Left lobe of liver (tissue), 2 donors: ENCODE data around the gene TIAM2. TPM values are rescaled to one million over a fixed set of nuclear protein-coding genes. Genes with fewer than 3 reads are reported as not detected.
"Not testable (repeated sequence)": the region's sequence is repeated elsewhere in the genome, so short reads cannot be mapped to it uniquely, and the experiment has no call there.

Experiments used
- ATAC-seq: fragments of 200-7000 bp; cut with Tn5 transposase; one replicate; pipeline ENCODE4 v1.9.1; 2020; ENCODE audit warnings: mild to moderate bottlenecking, moderate library complexity
- DNase-seq: peaks from one replicate; pipeline ENCODE4 v3.0.0-alpha.2; 2020; ENCODE audit warnings: low spot score
- total RNA-seq: library from RNA; stranded (reverse); gene quantifications from one replicate; pipeline ENCODE4 v1.2.1, GENCODE V29; 2021
- donor health status: DM: no; HTN: no; CAD: no; lungs with moderate emphysema.
- donor health status: DM: no; HTN: yes; CAD: no.

Gene TIAM2
- total RNA-seq, 1 donor from 2014 or later, result 2.0 TPM

DNA sequence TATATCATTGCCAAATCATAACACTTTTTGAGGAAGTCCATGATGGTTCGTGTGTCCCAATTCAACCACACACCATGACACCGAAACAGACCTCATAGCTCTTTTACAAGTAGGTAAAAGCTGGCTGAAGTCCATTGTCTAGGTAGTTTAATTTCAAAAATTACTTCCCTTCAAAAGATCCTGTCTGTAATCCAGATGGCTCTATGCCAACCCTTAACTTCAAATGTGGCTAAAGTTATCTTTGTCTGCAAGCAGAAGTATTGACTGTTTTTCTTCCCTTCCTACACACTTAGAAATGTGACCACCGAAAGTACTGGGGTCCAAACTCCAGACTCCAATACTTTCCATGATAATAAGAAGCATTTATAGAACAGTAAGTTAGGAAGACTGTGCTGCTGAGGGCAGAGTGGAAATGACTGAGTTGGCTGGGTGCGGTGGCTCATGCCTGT, 8.3 kb upstream of the TIAM2 start:
- no peak for ATAC-seq

DNA sequence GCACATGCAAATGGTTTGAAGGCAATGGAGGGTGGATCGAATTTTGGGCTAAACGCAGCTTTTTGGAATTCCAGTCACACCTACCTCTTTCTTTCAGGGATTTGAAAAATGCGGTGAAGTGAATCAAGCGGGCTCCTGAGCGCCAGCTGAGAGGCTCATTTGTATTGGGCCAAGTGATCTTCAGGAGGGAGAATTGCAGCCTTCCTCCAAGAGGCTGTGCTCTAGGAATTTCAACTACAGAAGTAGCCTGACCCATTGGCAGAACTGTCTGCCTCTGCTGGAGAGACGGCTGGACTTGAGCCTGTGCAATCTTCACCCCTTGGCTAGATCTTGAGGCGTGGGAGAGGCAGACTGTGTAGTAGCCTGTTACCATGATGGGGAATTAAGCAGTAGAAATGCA, 5.7 kb upstream of the TIAM2 start:
- ATAC-seq (no peak), DNase-seq (no peak)

More for the DNA sequence above, 8.3 kb upstream of the TIAM2 start:
- no peak for DNase-seq

DNA sequence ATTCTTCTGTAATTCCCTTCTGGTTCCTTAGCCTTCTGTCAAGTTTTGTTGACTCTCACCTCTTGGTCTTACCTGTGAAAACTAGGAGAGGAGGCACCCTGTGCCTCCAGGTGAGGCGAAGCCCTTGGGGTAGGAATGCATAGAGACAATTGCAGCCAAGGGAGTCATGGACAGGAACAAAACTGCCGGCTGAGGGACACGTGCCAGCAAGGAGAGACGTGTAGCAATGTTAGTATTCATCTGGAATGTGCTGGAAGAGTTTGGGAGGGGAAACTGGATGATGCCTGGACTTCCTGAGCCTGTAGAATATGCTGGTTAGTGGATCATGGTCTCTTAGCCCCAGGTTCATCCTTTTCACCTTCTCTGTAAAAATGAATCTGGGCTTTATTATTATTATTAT, 3.9 kb upstream of the TIAM2 start:
- ATAC-seq, result no peak
- DNase-seq, result no peak

DNA sequence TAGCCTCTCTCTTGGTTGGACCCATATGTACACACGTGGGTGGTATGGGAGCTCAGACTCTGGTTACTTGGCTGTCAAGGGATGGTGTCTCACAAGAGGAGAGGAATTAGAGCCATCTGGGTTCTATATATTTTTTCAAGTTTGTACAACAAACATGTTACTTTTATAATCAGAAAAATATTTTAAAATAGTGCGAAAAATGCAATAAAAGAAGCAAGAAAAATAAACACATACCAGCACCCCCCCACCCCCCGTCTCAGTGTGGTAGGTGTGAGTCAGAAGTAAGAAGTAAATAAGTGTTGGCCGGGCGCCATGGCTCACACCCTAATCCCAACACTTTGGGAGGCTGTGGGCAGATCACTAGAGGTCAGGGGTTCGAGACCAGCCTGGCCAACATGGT, 2.1 kb upstream of the TIAM2 start:
- DNase-seq (no peak), ATAC-seq (no peak)

DNA sequence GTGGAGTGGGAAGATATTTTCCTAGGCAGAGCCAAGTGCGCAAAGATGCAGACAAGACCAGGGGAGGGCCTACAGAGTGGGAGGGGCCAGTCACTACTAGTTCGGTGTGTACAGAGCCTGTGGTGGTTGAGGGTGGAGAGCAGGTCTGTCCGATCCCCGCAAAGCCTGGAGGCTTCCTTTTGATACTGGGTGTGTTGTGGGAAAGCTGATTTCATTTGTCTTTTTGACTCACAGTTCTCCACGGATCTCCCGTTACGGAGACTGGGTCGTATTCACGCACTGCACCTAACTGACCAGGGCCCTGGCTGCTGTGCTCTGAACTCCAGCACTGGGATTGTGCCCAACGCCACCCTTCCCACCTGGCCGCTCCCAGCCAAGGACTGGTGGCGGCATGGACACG, 1.4 kb upstream of the TIAM2 start:
- DNase-seq (no peak), ATAC-seq (no peak)

DNA sequence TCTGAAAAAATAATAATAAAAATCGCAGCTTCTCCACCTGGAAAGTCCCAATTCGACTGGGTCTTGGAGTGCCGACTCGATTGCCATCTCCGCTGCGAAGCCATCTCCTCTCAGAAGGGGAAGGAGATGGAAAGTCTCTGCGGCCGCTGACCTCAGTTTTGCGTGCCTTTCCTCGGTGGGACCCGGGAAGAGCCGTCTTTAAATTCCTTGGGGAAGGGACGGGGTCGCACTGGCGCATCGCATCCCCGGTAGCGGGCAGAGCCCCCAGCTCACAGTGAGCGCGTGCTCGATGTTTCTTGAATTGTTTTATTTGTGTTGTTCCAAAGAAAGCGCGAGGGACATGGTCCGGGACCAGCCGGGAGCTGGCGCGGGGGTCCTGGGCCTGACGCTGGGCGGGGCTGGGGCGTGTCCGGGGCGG, 270 bp upstream of the TIAM2 start:
- ATAC-seq (no peak), DNase-seq (no peak)

DNA sequence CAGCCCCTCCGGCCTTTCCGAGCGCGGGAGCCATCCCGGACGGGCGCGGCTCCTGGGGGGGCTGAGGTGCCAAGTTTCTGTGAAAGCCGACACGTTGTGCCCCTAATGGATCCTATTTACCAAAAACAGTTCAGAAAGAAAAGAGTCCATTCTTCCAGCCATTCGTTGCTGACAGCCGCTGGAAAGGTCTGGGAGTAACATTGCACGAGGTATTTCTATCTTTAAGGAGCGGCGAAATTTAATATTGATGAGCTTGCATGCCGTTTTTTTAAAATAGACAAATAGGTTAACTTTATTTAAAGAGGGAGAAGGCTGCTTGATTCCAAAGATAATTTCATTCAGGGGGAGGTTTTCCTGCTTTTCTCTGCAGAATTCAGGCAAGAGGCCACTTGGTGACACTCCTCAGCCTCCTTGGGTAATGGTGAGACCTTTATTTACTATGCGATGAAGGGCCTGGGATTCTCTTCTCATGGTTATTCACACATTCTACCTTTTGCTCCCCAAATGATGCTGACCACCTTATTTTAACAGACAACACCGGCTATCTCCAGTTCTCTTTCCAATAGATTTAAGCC, 988 bp downstream of the TIAM2 start:
- no peak for ATAC-seq
- no peak for DNase-seq

DNA sequence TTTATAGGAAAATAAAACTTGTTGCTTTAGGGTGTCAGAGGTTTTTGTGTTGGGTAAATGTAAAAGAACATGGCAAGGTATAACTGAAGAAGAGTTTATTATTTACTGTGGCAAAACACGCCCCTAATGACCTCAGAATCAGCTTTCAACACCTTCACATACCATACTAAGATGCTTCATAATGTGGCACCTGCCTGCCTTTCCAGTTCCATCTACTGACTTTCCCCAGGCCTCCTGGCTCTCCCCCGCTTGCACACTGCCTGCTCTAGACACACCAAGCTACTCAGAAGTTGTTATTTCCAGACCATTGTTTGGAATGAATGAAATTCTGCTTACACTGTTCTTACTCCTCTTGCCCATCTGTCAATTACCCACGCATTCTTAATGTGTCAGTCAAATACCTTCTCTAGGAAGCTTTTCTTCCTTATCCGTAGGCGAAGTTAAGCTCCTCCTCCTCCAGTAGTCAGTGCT, 1.8 kb downstream of the TIAM2 start:
- DNase-seq, result no peak
- ATAC-seq, result no peak

DNA sequence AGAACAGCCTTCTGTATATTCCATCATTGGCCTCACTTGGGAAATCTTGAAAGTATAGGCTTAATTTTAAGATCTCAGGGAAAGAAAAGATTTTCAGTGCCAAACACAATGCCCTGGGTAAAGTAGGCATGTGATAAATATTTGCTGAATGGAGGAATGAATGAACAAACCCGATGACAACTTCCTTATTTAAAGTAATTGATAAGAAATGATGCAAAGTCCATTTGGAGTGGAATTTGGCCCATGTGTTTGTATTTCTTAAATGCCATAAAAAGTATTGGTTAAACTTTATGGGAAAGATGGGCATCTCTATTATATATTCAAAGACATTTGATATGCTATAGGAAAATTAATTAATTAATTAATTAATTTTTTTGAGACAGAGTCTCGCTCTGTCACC, 3.7 kb downstream of the TIAM2 start:
- ATAC-seq, result no peak
- no peak for DNase-seq

DNA sequence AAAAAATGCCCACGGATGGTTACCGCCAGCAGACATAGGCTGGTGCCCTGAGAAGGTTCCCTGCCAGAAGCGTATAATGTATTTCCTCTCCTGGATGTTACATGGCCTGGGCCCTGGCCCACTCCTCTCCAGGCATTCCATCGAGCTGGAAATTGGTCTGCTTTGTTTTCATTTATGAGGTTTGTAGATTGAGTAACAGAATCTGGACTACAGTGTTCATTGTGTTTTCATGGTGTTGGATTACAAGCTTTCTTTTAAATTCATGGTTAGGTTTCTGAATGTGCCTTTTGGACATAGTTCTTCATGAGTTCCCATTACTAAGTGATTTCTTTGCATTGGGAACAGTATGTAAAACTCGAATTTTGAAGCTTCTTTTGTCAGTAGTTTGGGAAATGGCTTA, 6.4 kb downstream of the TIAM2 start:
- DNase-seq, result no peak
- ATAC-seq, result no peak

DNA sequence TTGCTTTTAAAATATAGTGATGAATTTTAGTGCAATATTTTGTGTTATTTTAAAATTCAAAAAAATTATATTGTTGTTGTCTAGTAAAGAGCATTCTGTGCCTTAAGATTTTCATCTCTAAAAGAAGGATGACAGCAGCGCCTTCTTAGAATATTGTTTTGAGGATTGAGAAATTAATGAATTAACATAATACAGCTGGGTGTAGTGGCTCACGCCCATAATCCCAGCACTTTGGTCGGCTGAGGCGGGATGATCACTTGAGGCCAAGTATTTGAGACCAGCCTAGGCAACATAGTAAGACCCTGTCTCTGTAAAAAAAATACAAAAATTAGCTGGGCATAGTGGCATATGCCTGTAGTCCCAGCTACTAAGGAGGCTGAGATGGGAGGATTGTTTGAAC, 6.8 kb downstream of the TIAM2 start:
- ATAC-seq, result no peak
- DNase-seq, result no peak

DNA sequence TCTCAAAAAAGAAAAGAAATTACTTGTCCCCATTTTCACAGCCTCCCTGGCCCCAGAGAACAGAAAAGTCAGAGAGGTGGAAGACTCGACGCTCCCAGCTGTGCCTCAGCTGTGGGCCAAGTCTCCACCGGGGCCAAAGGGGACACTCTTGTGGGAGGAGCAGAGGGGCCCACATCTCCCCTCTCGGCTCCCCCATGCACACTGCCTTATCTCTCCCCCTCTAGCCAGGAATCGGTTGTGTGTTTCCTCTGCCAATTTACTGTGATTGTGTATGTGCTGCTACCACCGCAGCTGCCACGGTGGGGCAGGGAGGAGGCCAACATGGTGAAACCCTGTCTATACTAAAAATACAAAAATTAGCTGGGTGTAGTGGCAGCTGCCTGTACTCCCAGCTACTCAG, 8.4 kb downstream of the TIAM2 start:
- DNase-seq (no peak), ATAC-seq (no peak)

DNA sequence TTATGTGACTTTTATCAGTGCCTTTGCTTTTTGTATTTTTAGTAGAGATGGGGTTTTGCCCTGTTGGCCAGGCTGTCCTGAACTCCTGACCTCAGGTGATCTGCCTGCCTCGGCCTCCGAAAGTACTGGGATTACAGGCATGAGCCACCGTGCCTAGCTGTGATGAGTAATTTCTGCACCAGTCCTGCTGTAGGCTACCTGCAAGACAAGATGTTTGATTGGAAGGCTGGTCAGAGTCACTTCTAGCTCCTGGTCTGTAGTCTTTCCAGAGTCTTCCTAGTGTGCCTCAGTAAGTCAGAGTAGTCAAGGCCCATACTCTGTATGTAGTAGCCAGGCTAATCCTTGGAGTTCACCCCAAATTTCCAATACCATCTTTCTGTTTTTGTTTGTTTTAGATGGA, 8.9 kb downstream of the TIAM2 start:
- DNase-seq (no peak), ATAC-seq (no peak)

DNA sequence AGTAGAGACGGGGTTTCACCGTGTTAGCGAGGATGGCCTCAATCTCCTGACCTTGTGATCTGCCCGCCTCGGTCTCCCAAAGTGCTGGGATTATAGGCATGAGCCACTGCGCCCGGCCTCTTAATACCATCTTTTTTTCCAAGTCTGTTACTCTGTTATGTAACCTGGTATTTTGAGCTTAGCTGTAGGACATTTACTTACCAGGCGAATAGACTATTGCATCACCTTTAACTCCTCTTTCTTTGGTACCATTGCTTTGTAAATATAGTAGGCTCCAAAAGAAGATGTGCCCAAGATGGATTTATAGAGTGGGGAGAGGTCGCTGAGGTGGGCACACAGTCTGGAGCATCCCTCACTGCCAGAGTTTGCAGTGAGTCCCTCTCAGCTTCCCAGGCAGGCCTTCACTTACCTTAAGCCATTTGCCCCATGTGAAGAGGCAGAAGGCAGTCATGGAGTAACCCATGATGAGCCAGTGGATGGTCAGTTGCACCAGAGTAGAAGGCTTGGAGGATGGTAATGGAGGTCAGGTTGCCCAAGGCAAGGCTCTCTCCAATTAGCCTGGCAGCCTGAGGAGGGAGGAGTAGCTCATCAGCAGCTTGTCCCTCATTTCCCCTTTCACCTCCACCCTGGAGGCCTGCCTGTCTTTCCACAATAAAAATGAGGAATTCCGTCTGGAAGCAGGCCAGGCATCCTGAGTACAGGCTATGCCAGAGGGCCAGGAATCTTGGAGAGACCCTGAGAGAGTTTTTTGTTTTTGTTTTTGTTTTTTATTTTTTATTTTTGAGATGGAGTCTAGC, 9.7 kb downstream of the TIAM2 start:
- DNase-seq (no peak), ATAC-seq (no peak)

DNA sequence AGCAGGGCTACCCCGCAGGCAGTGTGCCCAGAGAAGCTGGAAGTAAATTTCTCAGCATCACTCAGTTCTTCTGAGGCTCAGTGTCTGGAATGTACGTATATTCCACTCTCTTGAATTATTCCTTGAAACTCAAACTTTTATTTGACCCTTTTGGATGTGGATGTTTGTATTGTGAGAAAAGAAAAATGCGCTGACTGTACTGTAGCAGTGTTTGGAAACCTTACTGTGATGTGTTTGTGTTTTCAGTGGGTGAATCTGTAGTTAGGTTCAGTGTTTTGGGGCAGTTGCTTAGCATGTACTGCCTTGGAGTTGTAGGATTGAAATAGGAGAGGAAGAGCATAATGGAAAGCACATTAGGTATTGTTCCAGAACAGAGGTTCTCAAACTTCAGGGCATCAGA, 13.5 kb downstream of the TIAM2 start:
- DNase-seq (no peak), ATAC-seq (no peak)

DNA sequence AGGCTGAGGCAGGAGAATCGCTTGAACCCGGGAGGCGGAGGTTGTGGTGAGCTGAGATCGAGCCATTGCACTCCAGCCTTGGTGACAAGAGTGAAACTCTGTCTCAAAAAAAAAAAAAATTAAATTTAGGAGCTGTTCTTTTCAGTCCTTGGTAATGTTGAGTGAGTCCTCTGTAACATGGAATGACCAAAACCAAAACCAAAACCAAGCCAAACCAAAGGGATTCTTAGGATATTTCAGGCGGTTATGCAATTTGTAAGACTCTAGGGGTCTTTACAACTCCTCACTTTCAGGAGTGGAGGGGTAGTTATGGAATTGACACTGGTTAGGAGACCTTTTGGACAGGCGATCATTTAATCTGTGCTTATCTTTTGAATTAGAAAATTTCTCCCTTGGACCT, 15.8 kb downstream of the TIAM2 start:
- no peak for DNase-seq
- no peak for ATAC-seq

DNA sequence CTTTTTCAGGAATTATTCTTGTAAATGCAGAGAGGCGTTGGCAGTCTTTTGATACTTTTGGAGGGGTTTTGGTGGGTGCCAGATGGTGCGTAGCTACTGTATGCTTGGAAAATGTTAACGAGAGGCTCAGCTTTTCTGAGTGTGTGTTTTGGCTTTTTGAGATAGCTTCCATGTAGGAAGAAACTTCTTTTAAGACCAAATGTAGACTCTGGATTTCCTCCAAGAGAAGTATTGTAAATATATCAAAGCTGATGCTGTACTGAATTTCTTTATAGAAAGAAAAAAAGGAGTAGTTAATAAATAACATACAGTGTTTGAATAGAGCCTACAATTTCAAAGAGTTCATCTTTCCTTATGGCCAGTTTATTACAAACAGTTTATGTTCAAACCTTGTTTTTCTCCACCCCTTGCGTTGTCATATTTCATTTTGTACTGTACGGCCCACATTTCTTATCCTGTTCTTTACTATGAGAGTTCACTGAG, 16.7 kb downstream of the TIAM2 start:
- ATAC-seq (no peak), DNase-seq (no peak)

DNA sequence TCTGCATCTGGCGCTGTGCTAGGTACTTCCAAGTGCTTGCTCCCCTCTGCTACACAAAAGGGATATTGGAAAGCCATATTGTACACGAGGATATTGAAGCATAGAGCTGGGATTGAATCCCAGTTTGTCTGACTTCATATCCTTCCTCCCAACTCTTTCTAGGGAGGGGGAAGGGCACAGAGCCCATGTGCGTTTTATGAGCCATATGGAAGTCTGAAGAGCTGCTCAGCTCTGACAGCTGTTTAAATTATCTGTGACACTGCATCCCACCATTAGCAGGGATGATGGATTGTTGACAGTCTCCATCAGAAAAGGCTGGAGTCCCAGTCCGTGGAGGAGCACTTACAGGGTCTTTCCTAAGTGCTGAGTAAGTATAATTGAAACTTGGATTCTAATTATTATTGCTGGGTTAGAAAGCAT, 18.4 kb downstream of the TIAM2 start:
- DNase-seq, result no peak
- ATAC-seq, result no peak

DNA sequence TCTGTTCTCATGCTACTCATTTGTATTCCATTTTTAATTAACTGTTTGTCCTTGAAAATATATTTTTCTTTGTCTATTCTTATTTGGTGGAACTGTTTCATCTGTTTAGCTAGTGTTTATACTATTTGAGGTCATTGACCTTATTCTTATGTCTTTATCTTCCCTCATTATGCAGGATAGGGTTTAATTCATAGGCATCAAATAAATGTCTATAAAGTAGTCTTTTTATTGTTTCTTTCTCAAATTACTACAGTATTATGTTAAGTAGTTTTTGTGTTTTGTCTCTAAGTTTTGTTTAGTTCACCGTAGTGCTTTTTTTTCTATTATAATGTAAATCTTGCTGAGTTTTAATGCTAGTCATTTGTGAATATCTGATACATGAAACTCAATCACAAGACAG, 19.0 kb downstream of the TIAM2 start:
- ATAC-seq (no peak), DNase-seq (no peak)

DNA sequence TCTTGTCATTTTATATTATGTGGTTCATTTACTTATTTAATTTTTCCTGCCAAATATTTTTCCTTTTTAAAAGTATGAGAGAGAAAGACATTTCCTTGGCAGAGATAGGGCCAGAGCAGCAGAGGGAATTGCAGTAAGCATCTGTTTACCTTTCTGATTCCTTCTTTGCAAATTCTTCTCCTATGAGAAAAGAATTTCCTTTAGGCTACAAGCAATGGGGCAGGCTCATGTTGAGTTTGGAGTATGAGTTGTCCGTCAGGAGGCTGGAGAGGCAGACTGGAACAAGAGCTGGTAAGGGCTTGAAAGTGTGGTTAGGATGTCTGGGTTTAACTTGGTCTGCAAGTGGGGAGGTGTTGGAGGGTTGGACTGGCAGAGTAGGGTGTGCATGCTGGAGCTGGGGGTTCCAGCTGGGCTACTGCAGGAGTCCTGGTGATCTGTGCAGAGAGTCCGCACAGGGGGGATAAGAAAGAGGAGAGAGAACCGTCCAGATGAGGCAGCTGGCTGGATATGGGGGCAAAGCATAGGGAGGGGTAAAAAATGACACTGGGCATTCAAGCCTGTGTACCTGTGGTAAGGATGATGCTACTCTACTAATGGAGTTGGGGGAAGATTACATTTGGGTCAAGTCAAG, 19.7 kb downstream of the TIAM2 start:
- DNase-seq (no peak), ATAC-seq (no peak)

DNA sequence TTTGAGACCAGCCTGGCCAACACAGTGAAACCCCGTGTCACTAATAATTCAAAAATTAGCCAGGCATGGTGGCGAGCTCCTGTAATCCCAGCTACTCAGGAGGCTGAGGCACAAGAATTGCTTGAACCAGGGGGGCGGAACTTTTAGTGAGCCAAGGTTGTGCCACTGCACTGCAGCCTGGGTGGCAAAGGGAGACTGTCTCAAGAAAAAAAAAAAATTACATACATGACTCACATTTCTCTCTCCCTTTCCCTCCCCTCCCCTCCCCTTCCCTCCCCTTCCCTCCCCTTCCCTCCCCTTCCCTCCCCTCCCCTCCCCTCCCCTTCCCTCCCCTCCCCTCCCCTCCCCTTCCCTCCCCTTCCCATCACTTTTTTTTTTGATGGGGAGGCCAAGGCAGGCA, 23.3 kb downstream of the TIAM2 start:
- DNase-seq, ATAC-seq: not testable (repeated sequence)

DNA sequence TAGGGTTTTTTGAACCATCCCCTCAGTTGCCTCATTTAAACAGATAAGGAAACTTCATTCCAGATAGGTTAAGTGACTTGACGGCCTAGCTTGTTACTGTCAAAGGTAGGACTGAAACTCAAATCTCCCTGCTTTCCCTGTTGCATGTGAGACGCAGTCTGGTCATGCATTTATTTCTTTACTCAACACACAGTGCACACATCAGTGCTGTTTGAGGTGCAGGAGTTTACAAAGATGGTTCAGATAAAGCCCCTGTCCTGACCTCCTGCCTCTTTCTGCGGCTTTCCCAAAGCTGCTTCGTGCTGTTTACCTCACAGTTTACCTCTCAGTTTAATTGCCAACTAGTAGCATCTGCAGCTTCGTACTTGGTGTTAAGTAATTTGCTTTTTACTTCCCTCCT, 26.6 kb downstream of the TIAM2 start:
- ATAC-seq, result no peak
- DNase-seq, result no peak
